Measurements from ENCODE around the gene OSTC.

The OSTC gene

DNA sequence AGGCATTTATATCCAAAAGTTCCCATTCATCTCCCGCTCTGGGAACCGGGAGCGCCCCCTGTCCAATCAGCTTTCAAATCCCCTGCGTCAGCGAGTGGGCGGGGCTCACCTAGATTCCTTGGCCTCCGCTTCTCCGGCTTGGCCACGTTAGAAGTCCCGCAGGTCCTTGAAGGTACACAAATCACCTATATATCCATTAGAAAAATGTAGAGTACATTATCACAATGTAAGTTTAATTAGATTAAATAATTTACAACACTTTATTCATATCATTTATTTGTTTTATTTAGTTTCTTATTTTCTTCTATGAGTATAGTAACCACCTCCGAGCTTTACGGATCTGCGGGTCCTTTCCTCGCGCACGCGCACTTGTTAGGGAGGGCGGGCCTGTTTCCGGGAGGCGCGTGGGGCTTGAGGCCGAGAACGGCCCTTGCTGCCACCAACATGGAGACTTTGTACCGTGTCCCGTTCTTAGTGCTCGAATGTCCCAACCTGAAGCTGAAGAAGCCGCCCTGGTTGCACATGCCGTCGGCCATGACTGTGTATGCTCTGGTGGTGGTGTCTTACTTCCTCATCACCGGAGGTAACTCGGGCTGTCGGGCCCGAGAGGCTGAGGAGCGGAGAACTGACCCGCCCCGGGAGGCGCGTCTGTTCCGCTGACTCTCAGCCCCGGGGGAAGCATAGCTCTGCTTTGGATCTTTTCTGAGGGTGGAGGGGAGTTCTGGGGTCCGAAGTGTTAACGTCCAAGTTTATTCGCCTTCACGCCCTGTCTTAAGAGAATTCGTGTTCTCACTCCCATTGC, at the start of gene OSTC:
TSS of gene OSTC (plus strand) at position 388 of the 802 bp plus-strand sequence. CDS start at position 445, 57 bp downstream.
- H3K4me3 ChIP-seq (ENCODE audit: low read length), result peak within 1 kb of the TSS; percentile 77
- DNase-seq (ENCODE audit: low read depth), result peak; percentile 97
- TF ChIP-seq, protein P1, sequence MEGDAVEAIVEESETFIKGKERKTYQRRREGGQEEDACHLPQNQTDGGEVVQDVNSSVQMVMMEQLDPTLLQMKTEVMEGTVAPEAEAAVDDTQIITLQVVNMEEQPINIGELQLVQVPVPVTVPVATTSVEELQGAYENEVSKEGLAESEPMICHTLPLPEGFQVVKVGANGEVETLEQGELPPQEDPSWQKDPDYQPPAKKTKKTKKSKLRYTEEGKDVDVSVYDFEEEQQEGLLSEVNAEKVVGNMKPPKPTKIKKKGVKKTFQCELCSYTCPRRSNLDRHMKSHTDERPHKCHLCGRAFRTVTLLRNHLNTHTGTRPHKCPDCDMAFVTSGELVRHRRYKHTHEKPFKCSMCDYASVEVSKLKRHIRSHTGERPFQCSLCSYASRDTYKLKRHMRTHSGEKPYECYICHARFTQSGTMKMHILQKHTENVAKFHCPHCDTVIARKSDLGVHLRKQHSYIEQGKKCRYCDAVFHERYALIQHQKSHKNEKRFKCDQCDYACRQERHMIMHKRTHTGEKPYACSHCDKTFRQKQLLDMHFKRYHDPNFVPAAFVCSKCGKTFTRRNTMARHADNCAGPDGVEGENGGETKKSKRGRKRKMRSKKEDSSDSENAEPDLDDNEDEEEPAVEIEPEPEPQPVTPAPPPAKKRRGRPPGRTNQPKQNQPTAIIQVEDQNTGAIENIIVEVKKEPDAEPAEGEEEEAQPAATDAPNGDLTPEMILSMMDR (conservative IDR thresholded peaks at IDR 0.05; ENCODE audit: low read length), result peak; percentile 32; the same call in 1 of the 2 replicates

DNA sequence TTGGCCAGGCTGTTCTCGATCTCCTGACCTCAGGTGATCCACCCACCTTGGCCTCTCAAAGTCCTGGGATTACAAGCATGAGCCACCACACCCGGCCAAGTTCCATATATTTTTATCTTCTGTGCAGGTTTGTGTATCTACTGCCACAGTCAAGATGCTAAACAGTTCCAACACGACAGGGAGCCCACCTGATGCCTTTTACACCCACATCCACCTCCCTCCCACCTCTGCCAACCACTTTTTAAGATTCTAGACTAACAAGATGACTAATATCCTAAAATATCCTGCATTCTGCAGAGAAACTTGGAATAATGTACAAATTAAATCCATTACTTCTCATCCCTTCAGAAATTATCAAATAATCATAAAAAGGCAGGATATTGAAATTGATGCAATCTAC, 49.3 kb upstream of the OSTC start:
- no peak for DNase-seq (ENCODE audit: low read depth)
- H3K4me3 ChIP-seq (ENCODE audit: low read length), result no peak overlapping the region
- TF ChIP-seq, protein P1 (conservative IDR thresholded peaks at IDR 0.05; ENCODE audit: low read length), result no peak

DNA sequence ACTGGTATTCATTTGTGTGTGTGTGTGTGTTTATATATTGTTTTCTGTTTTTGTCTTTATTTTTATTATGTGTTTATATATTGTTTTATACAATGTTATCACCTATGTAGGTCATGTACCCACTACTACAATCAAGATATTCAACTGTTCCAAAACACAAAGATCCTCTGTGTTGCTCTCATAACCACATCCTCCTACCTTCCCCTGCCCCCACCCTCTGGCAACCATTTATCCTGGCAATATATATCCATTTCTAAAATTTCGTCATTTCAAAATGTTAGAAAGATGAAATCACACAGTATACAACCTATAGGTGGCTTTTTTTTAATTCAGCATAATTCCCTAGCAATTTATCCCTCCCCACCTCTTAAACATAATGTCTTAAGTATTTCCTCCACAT, 48.9 kb upstream of the OSTC start:
- no peak for DNase-seq (ENCODE audit: low read depth)
- TF ChIP-seq, protein P1 (conservative IDR thresholded peaks at IDR 0.05; ENCODE audit: low read length), result no peak
- H3K4me3 ChIP-seq (ENCODE audit: low read length), result no peak overlapping the region

DNA sequence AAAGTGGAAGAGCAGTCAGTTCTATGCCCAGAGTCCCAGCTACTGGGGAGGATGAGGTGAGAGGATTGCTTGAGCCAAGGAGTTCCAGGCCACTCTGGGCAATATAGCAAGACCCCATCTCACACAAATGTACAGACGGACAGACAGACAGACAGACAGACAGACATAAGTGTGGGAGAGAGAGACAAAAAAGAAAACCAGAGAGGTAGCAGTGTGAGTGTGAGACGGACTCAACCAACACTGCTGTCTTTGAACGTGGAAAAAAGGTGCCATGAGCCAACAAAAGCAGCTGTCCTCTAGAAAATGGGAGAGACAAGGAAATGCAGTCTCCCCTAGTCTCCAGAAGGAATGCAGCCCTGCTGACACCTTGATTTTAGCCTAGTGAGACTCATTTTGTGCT, 48.2 kb upstream of the OSTC start:
- H3K4me3 ChIP-seq (ENCODE audit: low read length), result no peak overlapping the region
- TF ChIP-seq, protein P1 (conservative IDR thresholded peaks at IDR 0.05; ENCODE audit: low read length), result no peak

DNA sequence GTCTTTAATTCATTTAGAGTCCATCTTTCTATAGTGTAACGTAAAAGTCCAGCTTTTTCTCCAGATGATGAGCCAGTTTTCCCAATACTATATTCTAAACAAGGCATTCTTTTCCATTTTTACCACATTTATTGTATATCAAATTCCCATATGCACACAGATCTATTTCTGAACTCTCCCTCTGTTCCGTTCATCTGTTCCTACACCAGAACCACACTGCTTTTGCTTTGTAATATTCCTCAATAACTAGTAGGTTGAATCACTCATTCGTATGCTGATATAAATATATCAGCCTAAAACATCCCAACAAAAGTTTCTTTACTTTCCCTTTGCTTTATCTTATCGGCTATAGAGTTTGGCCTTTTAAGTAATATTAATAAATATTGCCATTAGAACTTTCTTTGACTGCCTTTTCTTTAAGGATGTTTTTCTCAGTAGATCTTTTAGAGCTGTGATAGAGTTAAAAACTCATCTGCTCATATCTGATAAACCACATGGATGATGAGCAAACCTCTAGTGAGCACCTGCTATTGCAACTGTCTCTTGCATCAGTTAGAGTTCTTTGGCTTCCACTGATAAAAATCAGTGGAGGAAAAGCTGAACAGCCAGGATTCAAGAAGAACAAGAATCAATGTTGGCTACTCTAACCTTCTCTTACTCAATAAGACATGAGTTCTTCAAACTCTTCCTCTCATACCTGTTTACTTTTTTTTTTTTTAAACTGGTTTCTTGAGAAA, 43.2 kb upstream of the OSTC start:
- DNase-seq (ENCODE audit: low read depth), result no peak
- TF ChIP-seq, protein P1 (conservative IDR thresholded peaks at IDR 0.05; ENCODE audit: low read length), result no peak
- H3K4me3 ChIP-seq (ENCODE audit: low read length), result no peak overlapping the region

More for the DNA sequence above, 48.2 kb upstream of the OSTC start:
- DNase-seq (ENCODE audit: low read depth), result no peak

DNA sequence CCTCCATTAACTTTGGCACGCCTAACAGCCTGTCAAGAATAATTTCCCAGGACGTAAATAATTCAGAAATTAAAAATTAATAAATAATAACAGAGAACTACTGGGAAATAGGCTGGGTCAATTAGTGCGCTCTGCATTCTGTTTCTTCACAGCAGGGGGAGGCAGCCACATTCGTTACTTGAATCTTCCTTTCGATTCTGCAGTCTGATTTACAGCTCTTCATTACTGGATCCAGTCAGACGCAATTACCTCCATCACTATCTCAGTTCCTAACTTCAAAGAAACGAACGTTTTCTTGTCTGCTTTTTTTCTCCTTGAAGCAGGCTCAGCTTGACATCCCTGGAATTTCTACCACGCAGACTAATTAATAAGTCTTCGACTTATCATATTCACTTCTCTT, 39.0 kb upstream of the OSTC start:
- peak; percentile 23 for DNase-seq (ENCODE audit: low read depth)
- peak overlapping the region; percentile 55 for H3K4me3 ChIP-seq (ENCODE audit: low read length)
- TF ChIP-seq, protein P1 (conservative IDR thresholded peaks at IDR 0.05; ENCODE audit: low read length), result peak; percentile 52

All from AG10803 (cell line).